Mesothelial cell of epicardium (in vitro differentiated cells): ENCODE data around the gene EEFSEC. TPM values are rescaled to one million over a fixed set of nuclear protein-coding genes. Genes with fewer than 3 reads are reported as not detected.

Source experiments
- DNase-seq, 2 experiments: peaks; one replicate each; pipeline ENCODE4 v3.0.0; 2021; ENCODE audit warnings: low spot score in 2 of 2; ENCODE audit not compliant: unreplicated experiment in 2 of 2
- H3K27ac Mint-ChIP-seq: 2 replicates; pipeline ENCODE4 v1.8.0; 2021; ENCODE audit warnings: mixed read lengths
- H3K27me3 Mint-ChIP-seq: 2 replicates; pipeline ENCODE4 v1.8.0; 2021; ENCODE audit warnings: low read depth, mixed read lengths
- H3K36me3 Mint-ChIP-seq: 2 replicates; pipeline ENCODE4 v1.8.0; 2021; ENCODE audit warnings: mixed read lengths
- H3K4me1 Mint-ChIP-seq: 2 replicates; pipeline ENCODE4 v1.8.0; 2021; ENCODE audit warnings: mixed read lengths
- H3K4me3 Mint-ChIP-seq: 2 replicates; pipeline ENCODE4 v1.8.0; 2021; ENCODE audit warnings: mild to moderate bottlenecking, moderate library complexity, mixed read lengths
- H3K9me3 Mint-ChIP-seq: 2 replicates; pipeline ENCODE4 v1.8.0; 2021; ENCODE audit warnings: mixed read lengths
- total RNA-seq: library from RNA; stranded (reverse); gene quantifications from 3 replicates; pipeline ENCODE4 v1.2.1, GENCODE V29; 2021
- TF ChIP-seq, protein P1 (sequence below): fragments of 200-600 bp; sonication (generic); IDR thresholded peaks from one replicate; pipeline ENCODE4 v1.5.0; 2021; ENCODE audit warnings: antibody characterized with exemption; ENCODE audit not compliant: unreplicated experiment

The EEFSEC gene
- total RNA-seq, 1 donor from 2014 or later, result 19.4 TPM

DNA sequence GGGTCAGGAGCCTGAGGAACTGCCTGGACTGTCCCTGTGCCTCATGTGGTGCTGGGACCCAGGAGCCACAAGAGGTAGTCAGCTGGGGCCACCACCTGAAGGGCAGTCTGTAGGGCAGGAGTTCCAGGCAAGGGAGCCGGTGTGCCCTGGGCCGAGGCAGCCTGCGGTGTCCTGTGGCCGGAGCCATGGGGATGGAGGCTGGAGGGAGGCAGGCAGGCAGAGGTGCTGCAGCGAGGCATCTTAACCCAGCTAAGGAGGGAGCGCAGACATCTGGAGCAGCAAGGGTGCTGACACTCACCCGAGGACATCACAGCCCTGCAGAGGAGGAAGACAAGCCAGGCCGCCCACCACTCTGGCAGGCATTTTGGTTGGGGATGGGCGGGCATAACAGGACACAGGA is 235.7 kb downstream of the EEFSEC start:
- no peak overlapping the region for H3K27ac Mint-ChIP-seq
- TF ChIP-seq, protein P1, sequence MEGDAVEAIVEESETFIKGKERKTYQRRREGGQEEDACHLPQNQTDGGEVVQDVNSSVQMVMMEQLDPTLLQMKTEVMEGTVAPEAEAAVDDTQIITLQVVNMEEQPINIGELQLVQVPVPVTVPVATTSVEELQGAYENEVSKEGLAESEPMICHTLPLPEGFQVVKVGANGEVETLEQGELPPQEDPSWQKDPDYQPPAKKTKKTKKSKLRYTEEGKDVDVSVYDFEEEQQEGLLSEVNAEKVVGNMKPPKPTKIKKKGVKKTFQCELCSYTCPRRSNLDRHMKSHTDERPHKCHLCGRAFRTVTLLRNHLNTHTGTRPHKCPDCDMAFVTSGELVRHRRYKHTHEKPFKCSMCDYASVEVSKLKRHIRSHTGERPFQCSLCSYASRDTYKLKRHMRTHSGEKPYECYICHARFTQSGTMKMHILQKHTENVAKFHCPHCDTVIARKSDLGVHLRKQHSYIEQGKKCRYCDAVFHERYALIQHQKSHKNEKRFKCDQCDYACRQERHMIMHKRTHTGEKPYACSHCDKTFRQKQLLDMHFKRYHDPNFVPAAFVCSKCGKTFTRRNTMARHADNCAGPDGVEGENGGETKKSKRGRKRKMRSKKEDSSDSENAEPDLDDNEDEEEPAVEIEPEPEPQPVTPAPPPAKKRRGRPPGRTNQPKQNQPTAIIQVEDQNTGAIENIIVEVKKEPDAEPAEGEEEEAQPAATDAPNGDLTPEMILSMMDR, result no peak
- peaks cover 33% of the 10 kb centered on the region for H3K4me1 Mint-ChIP-seq
- no peak overlapping the region for H3K4me3 Mint-ChIP-seq
- no peaks in the 10 kb centered on the region for H3K9me3 Mint-ChIP-seq
- H3K27me3 Mint-ChIP-seq, result no peaks in the 10 kb centered on the region
- DNase-seq, result no peak
- peaks cover 2% of the 10 kb centered on the region for H3K36me3 Mint-ChIP-seq

DNA sequence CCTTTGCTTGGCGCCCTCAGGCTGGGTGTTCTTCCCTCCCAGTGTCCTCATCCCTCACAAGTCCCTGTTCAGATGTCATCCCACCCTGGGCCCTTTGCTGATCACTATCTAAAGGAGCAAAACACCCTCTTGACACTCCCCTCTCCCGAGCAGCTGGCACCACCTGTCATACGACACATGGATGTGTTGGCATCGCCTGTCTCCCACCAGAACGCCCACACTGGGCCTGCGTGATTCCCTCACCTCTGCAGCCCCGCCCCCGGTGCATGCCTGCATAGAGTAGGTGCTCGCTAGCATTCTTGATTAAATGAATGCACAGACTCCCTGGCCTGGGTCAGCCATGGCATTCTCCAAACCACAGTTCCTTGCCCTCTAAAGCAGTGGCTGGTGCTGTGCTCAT is 237.6 kb downstream of the EEFSEC start:
- no peak for DNase-seq
- H3K27ac Mint-ChIP-seq, result peak overlapping the region; percentile 27
- H3K36me3 Mint-ChIP-seq, result no peaks in the 10 kb centered on the region
- H3K4me1 Mint-ChIP-seq, result peaks cover 32% of the 10 kb centered on the region
- H3K27me3 Mint-ChIP-seq, result no peaks in the 10 kb centered on the region
- TF ChIP-seq, protein P1, result no peak
- no peak overlapping the region for H3K4me3 Mint-ChIP-seq
- H3K9me3 Mint-ChIP-seq, result no peaks in the 10 kb centered on the region

DNA sequence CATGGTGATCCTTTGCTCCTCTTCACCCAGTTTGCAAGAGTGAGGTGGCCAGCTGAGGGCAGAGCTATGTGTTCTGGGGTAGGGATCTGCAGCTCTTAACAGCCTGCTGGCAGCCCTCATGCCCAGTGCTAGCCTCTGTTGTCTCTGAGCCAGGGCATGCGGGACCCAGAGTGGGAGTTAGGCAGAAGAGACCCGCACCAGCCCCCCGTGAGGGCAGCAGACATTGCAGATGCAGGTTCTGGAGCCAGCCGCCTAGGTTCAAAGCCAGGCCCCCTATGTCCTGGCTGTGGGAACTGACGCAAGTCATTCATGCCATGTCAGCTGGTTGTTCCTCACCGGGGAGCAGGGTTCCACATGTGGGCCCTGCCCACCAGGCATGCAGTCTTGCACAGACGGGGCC is 238.7 kb downstream of the EEFSEC start:
- H3K4me3 Mint-ChIP-seq, result no peak overlapping the region
- peaks cover 31% of the 10 kb centered on the region for H3K4me1 Mint-ChIP-seq
- DNase-seq, result no peak
- no peaks in the 10 kb centered on the region for H3K36me3 Mint-ChIP-seq
- no peak overlapping the region for H3K27ac Mint-ChIP-seq
- no peaks in the 10 kb centered on the region for H3K9me3 Mint-ChIP-seq
- TF ChIP-seq, protein P1, result no peak
- no peaks in the 10 kb centered on the region for H3K27me3 Mint-ChIP-seq

DNA sequence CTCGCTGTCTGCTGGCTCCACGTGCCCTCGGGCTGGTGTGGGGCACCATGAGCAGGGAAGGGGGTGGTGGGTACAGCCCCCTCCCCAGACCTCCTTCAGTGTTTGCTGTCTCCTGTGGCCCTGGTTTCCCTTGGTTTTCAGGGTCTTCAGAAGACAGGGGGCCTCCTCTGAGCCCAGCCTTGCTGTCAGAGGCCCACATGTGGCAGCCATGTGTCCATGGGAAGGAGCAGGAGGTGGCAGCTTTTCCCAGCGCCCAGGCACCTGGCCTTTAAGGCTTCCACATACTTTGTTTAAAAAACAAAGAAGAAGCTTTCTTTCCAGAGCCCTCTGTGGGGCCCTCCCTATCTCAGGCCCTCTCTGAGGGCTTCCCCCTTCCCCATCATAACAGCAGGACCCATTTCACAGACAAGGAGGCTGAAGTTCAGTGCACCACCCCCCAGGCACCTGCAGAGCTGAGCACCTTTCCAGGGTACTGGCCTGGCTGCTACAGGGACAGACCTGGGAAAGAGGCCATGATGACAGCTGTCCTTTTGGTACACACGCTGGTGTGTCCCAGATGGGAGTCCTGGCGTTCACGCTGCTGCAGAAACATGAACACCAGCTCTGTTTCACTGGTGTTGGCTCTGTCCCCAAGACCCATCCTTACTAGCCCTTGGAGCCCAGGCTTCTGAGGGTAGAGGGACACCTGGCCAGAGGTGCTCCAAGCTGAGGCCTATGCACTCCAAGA is 239.7 kb downstream of the EEFSEC start:
- Mint-ChIP-seq H3K9me3 (no peaks in the 10 kb centered on the region), H3K27ac (no peak overlapping the region), H3K36me3 (no peaks in the 10 kb centered on the region), H3K4me1 (peaks cover 32% of the 10 kb centered on the region), H3K27me3 (no peaks in the 10 kb centered on the region), H3K4me3 (no peak overlapping the region)
- TF ChIP-seq, protein P1, result no peak
- no peak for DNase-seq

DNA sequence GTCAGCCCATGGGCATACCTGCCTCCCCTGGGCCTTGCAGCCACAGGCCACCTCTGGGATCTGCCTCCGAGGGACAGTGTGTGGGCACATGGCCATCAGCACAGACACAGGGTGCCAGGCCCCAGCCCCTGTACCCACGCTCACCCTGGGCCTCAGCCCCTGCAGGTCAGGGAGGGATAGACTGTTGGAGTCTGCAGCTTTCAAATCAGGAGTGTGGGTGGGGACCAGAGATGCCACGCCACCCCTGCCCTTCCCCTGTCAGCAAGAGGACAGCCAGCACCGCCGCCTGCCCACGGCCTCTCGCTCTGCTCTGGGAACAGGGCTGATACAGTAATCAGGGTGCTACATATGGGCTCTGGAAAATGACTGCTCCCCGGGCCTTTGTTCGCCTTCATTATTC is 240.8 kb downstream of the EEFSEC start:
- Mint-ChIP-seq H3K4me1 (peaks cover 33% of the 10 kb centered on the region), H3K27me3 (no peaks in the 10 kb centered on the region), H3K4me3 (no peak overlapping the region), H3K36me3 (no peaks in the 10 kb centered on the region), H3K9me3 (no peaks in the 10 kb centered on the region), H3K27ac (no peak overlapping the region)
- DNase-seq, result no peak
- TF ChIP-seq, protein P1, result no peak

DNA sequence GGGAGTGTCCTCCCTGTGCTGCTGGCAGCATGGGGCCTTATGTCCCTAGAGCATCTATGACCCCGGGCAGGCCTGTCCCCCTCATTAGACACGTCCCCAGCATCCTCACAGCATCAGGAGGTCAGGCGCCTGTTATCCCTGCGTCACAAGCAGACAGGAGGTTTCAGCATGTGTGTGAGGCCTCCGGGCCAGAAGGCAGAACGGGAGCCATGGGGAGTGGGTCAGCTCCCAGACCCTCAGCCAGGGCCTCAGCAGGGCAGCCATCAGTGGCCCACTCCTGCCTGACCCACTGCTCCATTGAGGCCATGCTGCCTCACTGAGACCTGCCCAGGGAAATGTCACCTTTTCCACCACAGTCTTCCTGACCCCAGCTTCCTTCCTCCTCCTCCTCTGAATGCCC is 241.8 kb downstream of the EEFSEC start:
- no peak for DNase-seq
- H3K36me3 Mint-ChIP-seq, result no peaks in the 10 kb centered on the region
- H3K27me3 Mint-ChIP-seq, result no peaks in the 10 kb centered on the region
- H3K27ac Mint-ChIP-seq, result peak overlapping the region; percentile 98
- no peak overlapping the region for H3K4me3 Mint-ChIP-seq
- peaks cover 38% of the 10 kb centered on the region for H3K4me1 Mint-ChIP-seq
- no peaks in the 10 kb centered on the region for H3K9me3 Mint-ChIP-seq
- TF ChIP-seq, protein P1, result no peak
